PC-9 (cell line): ENCODE measurements around the gene CSNK1D.

Source experiments
- EZH2 ChIP-seq: fragments of 200-600 bp; sonication (generic); IDR thresholded peaks from 2 replicates; pipeline ENCODE4 v1.8.0; 2017; ENCODE audit warnings: antibody characterized with exemption, low read depth
- TF ChIP-seq, protein P1 (sequence below): fragments of 200-600 bp; sonication (generic); conservative IDR thresholded peaks from 2 replicates; pipeline ENCODE4 v1.6.1; 2017; ENCODE audit warnings: mixed run types, antibody characterized with exemption, mild to moderate bottlenecking, moderate library complexity

DNA sequence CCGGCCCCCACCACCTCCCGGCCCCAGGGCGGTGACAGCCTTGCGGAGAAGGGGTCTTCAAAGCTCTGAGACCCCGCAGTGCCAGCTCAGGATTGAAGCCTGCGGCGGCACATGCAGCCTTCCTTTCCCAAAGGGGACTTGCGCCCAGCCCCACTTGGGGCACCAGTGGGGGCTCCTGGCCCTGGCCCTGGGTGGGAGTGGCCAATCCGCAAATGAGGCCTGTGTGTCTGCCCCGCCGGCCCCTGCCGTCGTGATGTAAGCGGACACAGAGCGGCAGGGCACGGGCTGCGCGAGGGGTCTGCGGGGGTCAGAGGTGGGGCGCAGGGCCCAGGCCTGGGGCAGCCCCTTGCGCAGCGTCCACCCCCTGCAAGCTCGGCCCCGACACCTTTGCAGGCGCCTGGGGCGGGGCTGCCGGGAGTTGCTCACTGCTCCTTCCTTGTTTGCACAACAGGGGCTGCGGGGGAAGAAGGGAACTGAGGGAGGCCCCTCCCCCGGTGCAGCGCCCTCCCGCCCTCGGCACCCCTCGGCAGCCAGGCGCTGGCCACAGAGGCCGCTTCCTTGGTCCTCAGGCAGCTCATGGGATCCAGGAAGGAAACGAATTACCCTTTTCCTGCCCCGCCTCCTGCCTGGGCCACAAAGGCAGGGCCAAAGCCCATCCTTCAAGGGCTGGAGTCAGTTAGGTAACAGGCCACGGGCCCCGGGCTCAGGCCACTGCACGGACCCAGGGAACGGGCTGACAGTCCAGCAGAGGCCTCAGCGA, 41.8 kb downstream of the CSNK1D start:
- TF ChIP-seq, protein P1, sequence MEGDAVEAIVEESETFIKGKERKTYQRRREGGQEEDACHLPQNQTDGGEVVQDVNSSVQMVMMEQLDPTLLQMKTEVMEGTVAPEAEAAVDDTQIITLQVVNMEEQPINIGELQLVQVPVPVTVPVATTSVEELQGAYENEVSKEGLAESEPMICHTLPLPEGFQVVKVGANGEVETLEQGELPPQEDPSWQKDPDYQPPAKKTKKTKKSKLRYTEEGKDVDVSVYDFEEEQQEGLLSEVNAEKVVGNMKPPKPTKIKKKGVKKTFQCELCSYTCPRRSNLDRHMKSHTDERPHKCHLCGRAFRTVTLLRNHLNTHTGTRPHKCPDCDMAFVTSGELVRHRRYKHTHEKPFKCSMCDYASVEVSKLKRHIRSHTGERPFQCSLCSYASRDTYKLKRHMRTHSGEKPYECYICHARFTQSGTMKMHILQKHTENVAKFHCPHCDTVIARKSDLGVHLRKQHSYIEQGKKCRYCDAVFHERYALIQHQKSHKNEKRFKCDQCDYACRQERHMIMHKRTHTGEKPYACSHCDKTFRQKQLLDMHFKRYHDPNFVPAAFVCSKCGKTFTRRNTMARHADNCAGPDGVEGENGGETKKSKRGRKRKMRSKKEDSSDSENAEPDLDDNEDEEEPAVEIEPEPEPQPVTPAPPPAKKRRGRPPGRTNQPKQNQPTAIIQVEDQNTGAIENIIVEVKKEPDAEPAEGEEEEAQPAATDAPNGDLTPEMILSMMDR: no peak
- TF ChIP-seq EZH2: no peak
